H1 (cell line): Measurements from ENCODE around the gene HM13. TPM values are rescaled to one million over a fixed set of nuclear protein-coding genes. Genes with fewer than 3 reads are reported as not detected.

Source experiments
- CTCF ChIA-PET: fragments of 300-600 bp; sonication (Branson Sonifier 250); formaldehyde crosslinking; loops from one replicate; lab custom pipeline; 2021; ENCODE audit not compliant: partially characterized antibody; lab: Charles Lee
- POLR2A ChIA-PET: fragments of 300-600 bp; sonication (Branson Sonifier 250); formaldehyde crosslinking; loops from one replicate; lab custom pipeline; 2021; ENCODE audit warnings: inconsistent platforms; ENCODE audit not compliant: partially characterized antibody; lab: Charles Lee
- DNase-seq, 2 experiments: peaks; one replicate each; pipeline versions ENCODE4 v3.0.0 to v3.0.0-alpha.2; 2010 to 2022; ENCODE audit warnings: low spot score in 2 of 2, low read depth in 1 of 2, mixed read lengths in 1 of 2
- FAIRE-seq: peaks from 2 replicates; lab custom pipeline; 2011; peaks lifted over from hg19 to GRCh38; lab: Jason Lieb, UNC
- H2AFZ ChIP-seq: 2 replicates; pipeline ENCODE4 v1.8.1; 2012; ENCODE audit warnings: low read length, inconsistent platforms
- H2AK5ac ChIP-seq: 2 replicates; pipeline ENCODE4 v1.6.1; 2013; ENCODE audit warnings: low read depth, low read length
- H2BK120ac ChIP-seq: replicated peaks from 2 replicates; pipeline ENCODE3; 2013; ENCODE audit warnings: low read depth, low read length, inconsistent platforms
- H2BK12ac ChIP-seq: 2 replicates; pipeline ENCODE4 v1.6.1; 2013; ENCODE audit warnings: low read depth, low read length
- H2BK15ac ChIP-seq: 2 replicates; pipeline ENCODE4 v1.6.1; 2013; ENCODE audit warnings: low read length
- H2BK20ac ChIP-seq: 2 replicates; pipeline ENCODE4 v1.6.1; 2013; ENCODE audit warnings: low read length
- H2BK5ac ChIP-seq: 2 replicates; pipeline ENCODE4 v1.6.1; 2013; ENCODE audit warnings: low read depth, low read length
- H3K14ac ChIP-seq: 2 replicates; pipeline ENCODE4 v1.6.1; 2013; ENCODE audit warnings: inconsistent platforms; ENCODE audit not compliant: insufficient read length
- H3K18ac ChIP-seq: 2 replicates; pipeline ENCODE4 v1.6.1; 2013; ENCODE audit warnings: low read length; ENCODE audit errors: extremely low read depth
- H3K23ac ChIP-seq: 2 replicates; pipeline ENCODE4 v1.6.1; 2013; ENCODE audit warnings: inconsistent platforms; ENCODE audit not compliant: insufficient read length
- H3K23me2 ChIP-seq: 2 replicates; pipeline ENCODE4 v1.6.1; 2013; ENCODE audit warnings: low read depth, low read length
- H3K27ac ChIP-seq: 2 replicates; pipeline ENCODE4 v1.6.1; 2011; ENCODE audit warnings: low read depth, low read length, inconsistent platforms
- H3K27me3 ChIP-seq, 4 experiments: replicated peaks in 1 of 4; 1 replicate in 1 of 4; 2 replicates in 3 of 4; pipeline versions ENCODE4 v1.6.1 to v1.8.1; 2011 to 2013; ENCODE audit warnings: low read length in 3 of 4, mild to moderate bottlenecking in 3 of 4, inconsistent platforms in 2 of 4, mixed read lengths in 2 of 4, moderate library complexity in 1 of 4; ENCODE audit not compliant: control insufficient read depth in 3 of 4, insufficient read depth in 3 of 4; ENCODE audit errors: extremely low read depth in 1 of 4
- H3K36me3 ChIP-seq, 4 experiments: 2 replicates each; pipeline versions ENCODE4 v1.6.1 to v1.8.1; 2011 to 2013; ENCODE audit warnings: mild to moderate bottlenecking in 4 of 4, low read length in 3 of 4, moderate library complexity in 2 of 4, control low read depth in 1 of 4, inconsistent platforms in 1 of 4; ENCODE audit not compliant: insufficient read depth in 4 of 4, control insufficient read depth in 2 of 4
- H3K4ac ChIP-seq: replicated peaks from 2 replicates; pipeline ENCODE3; 2013; ENCODE audit warnings: low read length, low read depth, mixed read lengths, inconsistent platforms; ENCODE audit not compliant: insufficient read length
- H3K4me1 ChIP-seq, 4 experiments: replicated peaks in 1 of 4; 1 replicate in 1 of 4; 2 replicates in 3 of 4; pipeline versions ENCODE4 v1.6.1 to v1.8.1; 2011 to 2013; ENCODE audit warnings: low read length in 3 of 4, inconsistent platforms in 2 of 4, mixed read lengths in 1 of 4; ENCODE audit not compliant: insufficient read depth in 4 of 4, control insufficient read depth in 3 of 4
- H3K4me2 ChIP-seq, 2 experiments: 2 replicates each; pipeline versions ENCODE4 v1.6.1 to v1.8.1; 2011 to 2013; ENCODE audit warnings: low read depth in 2 of 2, low read length in 2 of 2, control low read depth in 1 of 2, inconsistent platforms in 1 of 2, mild to moderate bottlenecking in 1 of 2; ENCODE audit not compliant: insufficient read depth in 1 of 2
- H3K4me3 ChIP-seq, 4 experiments: fragments of 200-600, 300-600 bp in 1 of 4; sonication (generic), shearing (Covaris generic), sonication (Bioruptor Twin) in 1 of 4; 2 replicates each; pipeline versions ENCODE4 v1.5.1 to v1.8.1; 2011 to 2016; ENCODE audit warnings: low read length in 4 of 4, low read depth in 3 of 4, control low read depth in 2 of 4, inconsistent platforms in 2 of 4, mild to moderate bottlenecking in 2 of 4, mixed read lengths in 1 of 4, moderate library complexity in 1 of 4; ENCODE audit not compliant: insufficient read depth in 2 of 4; ENCODE audit errors: extremely low read depth in 1 of 4
- H3K56ac ChIP-seq: replicated peaks from 2 replicates; pipeline ENCODE3; 2013; ENCODE audit warnings: low read depth, mild to moderate bottlenecking, mixed read lengths, low read length, inconsistent platforms; ENCODE audit not compliant: insufficient read length
- H3K79me1 ChIP-seq: 2 replicates; pipeline ENCODE4 v1.6.1; 2013; ENCODE audit warnings: low read depth, low read length, control low read depth
- H3K79me2 ChIP-seq, 2 experiments: 2 replicates each; pipeline versions ENCODE4 v1.6.1 to v1.8.1; 2012 to 2013; ENCODE audit warnings: low read length in 2 of 2, mild to moderate bottlenecking in 2 of 2, inconsistent platforms in 1 of 2; ENCODE audit not compliant: insufficient read depth in 2 of 2, control insufficient read depth in 1 of 2
- H3K9ac ChIP-seq, 4 experiments: replicated peaks in 1 of 4; 1 replicate in 1 of 4; 2 replicates in 3 of 4; pipeline versions ENCODE4 v1.6.1 to v1.8.1; 2011 to 2013; ENCODE audit warnings: low read depth in 3 of 4, low read length in 3 of 4, control low read depth in 2 of 4, mild to moderate bottlenecking in 2 of 4, moderate library complexity in 2 of 4, inconsistent platforms in 1 of 4; ENCODE audit errors: extremely low read depth in 1 of 4
- H3K9me3 ChIP-seq, 2 experiments: 2 replicates each; pipeline versions ENCODE4 v1.6.1 to v1.8.1; 2012 to 2013; ENCODE audit warnings: mild to moderate bottlenecking in 2 of 2, moderate library complexity in 2 of 2, control low read depth in 1 of 2, inconsistent platforms in 1 of 2, low read depth in 1 of 2, low read length in 1 of 2, mixed read lengths in 1 of 2; ENCODE audit not compliant: insufficient read depth in 2 of 2
- H4K20me1 ChIP-seq, 2 experiments: replicated peaks in 1 of 2; 2 replicates each; pipeline versions ENCODE3 to v1.8.1; 2011 to 2013; ENCODE audit warnings: inconsistent platforms in 2 of 2, low read length in 2 of 2, mild to moderate bottlenecking in 1 of 2; ENCODE audit not compliant: insufficient read depth in 2 of 2, control insufficient read depth in 1 of 2
- H4K5ac ChIP-seq: 2 replicates; pipeline ENCODE4 v1.6.1; 2013; ENCODE audit warnings: low read length, low read depth, mixed read lengths, inconsistent platforms; ENCODE audit not compliant: insufficient read length
- H4K8ac ChIP-seq: 2 replicates; pipeline ENCODE4 v1.8.0; 2013; ENCODE audit warnings: mild to moderate bottlenecking, moderate library complexity, low read length, inconsistent platforms; ENCODE audit not compliant: insufficient read depth; ENCODE audit errors: extremely low read depth
- H4K91ac ChIP-seq: replicated peaks from 2 replicates; pipeline ENCODE3; 2013; ENCODE audit warnings: low read length, mixed read lengths, inconsistent platforms; ENCODE audit not compliant: insufficient read length
- BCL11A ChIP-seq, 2 experiments: IDR thresholded peaks; one replicate each; pipeline ENCODE4 v1.6.1; 2011; ENCODE audit warnings: low read depth in 2 of 2, low read length in 2 of 2, mild to moderate bottlenecking in 2 of 2
- BRCA1 ChIP-seq: IDR thresholded peaks from 2 replicates; pipeline ENCODE4 v1.6.1; 2012; ENCODE audit warnings: low read depth, low read length, improper control_type of control experiment
- CTBP2 ChIP-seq: IDR thresholded peaks from 2 replicates; pipeline ENCODE4 v1.7.0; 2011; ENCODE audit warnings: borderline replicate concordance, mild to moderate bottlenecking, moderate library complexity, mixed read lengths, low read length; ENCODE audit not compliant: insufficient read depth, insufficient read length
- HDAC2 ChIP-seq, 2 experiments: fragments of 300-600 bp in 1 of 2; sonication (generic) in 1 of 2; IDR thresholded peaks; 2 replicates each; pipeline ENCODE4 v1.6.1; 2011 to 2012; ENCODE audit warnings: low read depth in 2 of 2, low read length in 2 of 2, mild to moderate bottlenecking in 2 of 2, moderate library complexity in 2 of 2, borderline replicate concordance in 1 of 2, inconsistent platforms in 1 of 2
- JUN ChIP-seq: IDR thresholded peaks from 2 replicates; pipeline ENCODE4 v1.6.1; 2011; ENCODE audit warnings: low read depth, mild to moderate bottlenecking, improper control_type of control experiment, low read length
- NANOG ChIP-seq: IDR thresholded peaks from 2 replicates; pipeline ENCODE4 v1.6.1; 2011; ENCODE audit warnings: low read length, low read depth, mild to moderate bottlenecking, inconsistent platforms; ENCODE audit not compliant: insufficient read depth, poor library complexity, severe bottlenecking
- POLR2AphosphoS5 ChIP-seq: IDR thresholded peaks from 2 replicates; pipeline ENCODE4 v1.6.1; 2011; ENCODE audit warnings: low read depth, low read length
- POU5F1 ChIP-seq: IDR thresholded peaks from 2 replicates; pipeline ENCODE4 v1.6.1; 2011; ENCODE audit warnings: low read depth, mild to moderate bottlenecking, low read length, moderate library complexity
- RBBP5 ChIP-seq: IDR thresholded peaks from 2 replicates; pipeline ENCODE4 v1.7.1; 2012; ENCODE audit warnings: low read depth, mild to moderate bottlenecking, inconsistent platforms, low read length, moderate library complexity, borderline replicate concordance
- SIRT6 ChIP-seq: IDR thresholded peaks from one replicate; pipeline ENCODE4 v1.7.1; 2012; ENCODE audit warnings: low read length, inconsistent platforms
- SP2 ChIP-seq: IDR thresholded peaks from 2 replicates; pipeline ENCODE4 v1.6.1; 2012; ENCODE audit warnings: mild to moderate bottlenecking, low read length, inconsistent platforms
- TAF1 ChIP-seq: IDR thresholded peaks from 2 replicates; pipeline ENCODE4 v1.6.1; 2011; ENCODE audit warnings: mild to moderate bottlenecking, low read depth, low read length
- YY1 ChIP-seq: IDR thresholded peaks from 2 replicates; pipeline ENCODE4 v1.6.1; 2011; ENCODE audit warnings: low read depth, mild to moderate bottlenecking, low read length
- WGBS, 2 experiments: shearing (Covaris generic) in 1 of 2; methylation state at CpG; one replicate each; pipeline versions ENCODE4 v1.1.6 to v1.1.7; 2013 to 2015; ENCODE audit warnings: low lambda C conversion rate in 2 of 2, mixed read lengths in 2 of 2, inconsistent platforms in 1 of 2, low coverage in 1 of 2, missing lambda C conversion rate in 1 of 2; ENCODE audit not compliant: insufficient replicate concordance in 2 of 2, insufficient coverage in 1 of 2, insufficient read length in 1 of 2; ENCODE audit errors: extremely low coverage in 1 of 2, missing lambda C conversion rate in 1 of 2; 5-methylcytosine and 5-hydroxymethylcytosine counted together
- polyA plus RNA-seq, 7 experiments: library from polyadenylated mRNA; depleted of rRNA in 3 of 7; stranded (reverse) in 5 of 7; unstranded in 2 of 7; fragments of >200 nt in 5 of 7; fragments of 200-250 nt in 2 of 7; gene quantifications; 1 replicate in 5 of 7; 2 replicates in 1 of 7; 4 replicates in 1 of 7; pipeline versions ENCODE4 v1.2.1 to v1.2.3, GENCODE V29; 2011 to 2013; ENCODE audit warnings: missing spikeins in 2 of 7, mixed read lengths in 2 of 7
- total RNA-seq: library from RNA; stranded (reverse); fragmentation: NEBNext Ultra II Directional; extraction: Animal tissue kit (Norgen Biotek cat#: 25700); gene quantifications from 2 replicates; pipeline ENCODE4 v1.2.1, GENCODE V29; 2021
- TF ChIP-seq, protein P1 (sequence below): IDR thresholded peaks from 2 replicates; pipeline ENCODE4 v1.6.1; 2011; ENCODE audit warnings: low read depth, mild to moderate bottlenecking, low read length; ENCODE audit not compliant: insufficient read depth

HM13 gene
- total and polyA plus RNA-seq, 2 of the 8 experiments (the other 6 are each of a cell fraction or from before 2014, with no cell fraction given): 118 to 183 TPM

DNA sequence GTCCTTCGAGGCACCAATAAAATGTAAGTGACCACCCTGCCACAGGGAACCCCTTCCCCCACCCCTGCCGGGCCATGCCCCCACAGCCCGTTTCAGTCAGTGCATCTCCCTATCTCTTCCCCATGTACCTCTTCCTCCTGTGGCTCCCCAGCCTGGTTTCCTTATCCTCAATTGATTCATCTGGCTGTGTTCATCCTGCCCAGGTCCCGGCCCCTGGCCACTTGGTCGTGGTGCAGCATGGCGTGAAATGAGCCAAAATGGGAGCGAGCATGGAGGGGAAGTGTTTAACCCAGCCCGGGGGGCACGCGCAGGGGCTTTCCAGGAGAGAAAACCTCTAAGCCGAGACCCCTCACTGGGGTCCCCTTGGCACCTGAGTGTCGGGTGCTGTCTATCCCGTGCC, 35.9 kb downstream of the HM13 start:
- Histone ChIP-seq H2BK120ac (no peak overlapping the region), H4K91ac (no peak overlapping the region), H2BK12ac (no peak overlapping the region), H3K18ac (no peak overlapping the region), H2AFZ (no peak overlapping the region), H4K20me1 (peaks cover 0 to 3% of the 10 kb centered on the region in 2 experiments), H3K14ac (no peak overlapping the region), H4K5ac (no peak overlapping the region), H2BK5ac (no peak overlapping the region), H3K23me2 (no peaks in the 10 kb centered on the region), H2BK15ac (no peak overlapping the region), H3K36me3 (peaks cover 31 to 53% (median 47%) of the 10 kb centered on the region in 4 experiments), H3K4me1 (no peaks in the 10 kb centered on the region; a peak in 3 of 7 replicates), H3K9ac (no peak overlapping the region), H3K23ac (no peak overlapping the region), H3K4ac (no peak overlapping the region), H3K4me3 (no peak overlapping the region), H3K79me1 (no peaks in the 10 kb centered on the region), H3K27ac (no peak overlapping the region), H2BK20ac (no peak overlapping the region), H3K9me3 (no peaks in the 10 kb centered on the region; a peak in 1 of 4 replicates), H3K27me3 (no peaks in the 10 kb centered on the region), H3K56ac (no peak overlapping the region), H4K8ac (no peak overlapping the region), H3K79me2 (peaks cover 0 to 19% of the 10 kb centered on the region in 2 experiments; a peak in 2 of 4 replicates), H2AK5ac (no peak overlapping the region), H3K4me2 (no peak overlapping the region)
- DNase-seq (no peak), FAIRE-seq (no peak)
- ChIA-PET CTCF (interaction anchor here (1.9 to 15.1 kb wide), 2 partner anchors 9 to 10 kb away, joined by 8 to 170 read pairs; no protein-coding TSS in a partner anchor), POLR2A (interaction anchor here (4.1 kb wide), 1 partner anchor 11 kb away, joined by 24 read pairs; no protein-coding TSS in a partner anchor)
- WGBS, 2 experiments: 96% methylated on average over 11 of the region's 13 CpGs; no CpG with 5 or more reads in 1 of the 2 experiments
- TF ChIP-seq BRCA1 (no peak), SP2 (no peak), NANOG (no peak), JUN (no peak), BCL11A (IDR thresholded peaks at IDR 0.05; ENCODE audit: low read depth in 2 of 2, low read length in 2 of 2) (no peak), CTBP2 (no peak), YY1 (no peak), POU5F1 (no peak), SIRT6 (no peak), POLR2AphosphoS5 (no peak), HDAC2 (IDR thresholded peaks at IDR 0.05; ENCODE audit: borderline replicate concordance in 1 of 2, low read depth in 2 of 2, low read length in 2 of 2) (no peak), RBBP5 (no peak), TAF1 (no peak)
- TF ChIP-seq, protein P1, sequence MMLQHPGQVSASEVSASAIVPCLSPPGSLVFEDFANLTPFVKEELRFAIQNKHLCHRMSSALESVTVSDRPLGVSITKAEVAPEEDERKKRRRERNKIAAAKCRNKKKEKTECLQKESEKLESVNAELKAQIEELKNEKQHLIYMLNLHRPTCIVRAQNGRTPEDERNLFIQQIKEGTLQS: no peak
